NCI-H82 (cell line): ENCODE results near the gene CIC.

ENCODE experiments used
- DNase-seq: peaks from one replicate; lab custom pipeline; 2025; lab: John Stamatoyannopoulos, UW

CIC gene

GRCh38 chr19:42244347-42245220 is 24.5 kb upstream of the CIC start:
- DNase-seq, result peak; percentile 97

GRCh38 chr19:42245231-42245630 is 23.8 kb upstream of the CIC start:
- DNase-seq, result no peak

- peak; percentile 72 for DNase-seq
Measured at GRCh38 chr19:42246143-42246921, 22.7 kb upstream of the CIC start.

DNA sequence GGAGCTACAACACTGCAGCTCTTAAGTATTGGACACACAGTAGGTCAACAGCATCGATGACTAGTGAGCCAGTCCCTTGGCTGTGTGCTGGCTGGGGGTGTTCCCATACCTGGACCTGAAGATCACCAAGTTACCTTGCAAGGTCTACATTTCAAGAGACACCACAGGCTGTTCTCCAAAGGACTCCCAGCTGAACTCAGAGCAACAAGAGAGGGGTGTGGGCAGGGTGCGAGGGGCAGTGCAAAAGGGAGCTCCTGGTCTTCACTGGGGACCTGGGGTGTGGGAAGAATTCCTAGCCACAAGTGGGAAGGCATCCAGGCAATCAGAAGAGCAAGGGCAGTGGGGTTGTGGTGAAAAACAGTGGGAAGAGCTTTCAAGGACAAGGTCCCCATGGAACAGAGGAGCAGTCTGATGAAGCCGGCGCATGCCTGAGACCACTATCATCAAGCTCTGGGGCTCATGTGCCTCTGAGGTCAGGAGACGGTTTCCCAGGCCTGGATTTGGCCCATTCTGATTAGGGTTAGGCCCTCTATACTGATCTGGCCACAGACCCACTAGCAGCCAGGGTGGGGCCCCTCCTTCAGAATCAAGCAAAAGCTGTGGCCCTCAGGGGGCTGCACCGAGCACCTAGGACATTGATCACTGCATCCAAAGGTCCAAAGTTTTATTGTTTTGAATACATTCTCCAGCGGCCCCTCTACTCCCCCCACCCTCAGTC is 22.0 kb upstream of the CIC start:
- DNase-seq, result no peak

GRCh38 chr19:42247640-42248199 is 21.3 kb upstream of the CIC start:
- DNase-seq, result no peak

DNA sequence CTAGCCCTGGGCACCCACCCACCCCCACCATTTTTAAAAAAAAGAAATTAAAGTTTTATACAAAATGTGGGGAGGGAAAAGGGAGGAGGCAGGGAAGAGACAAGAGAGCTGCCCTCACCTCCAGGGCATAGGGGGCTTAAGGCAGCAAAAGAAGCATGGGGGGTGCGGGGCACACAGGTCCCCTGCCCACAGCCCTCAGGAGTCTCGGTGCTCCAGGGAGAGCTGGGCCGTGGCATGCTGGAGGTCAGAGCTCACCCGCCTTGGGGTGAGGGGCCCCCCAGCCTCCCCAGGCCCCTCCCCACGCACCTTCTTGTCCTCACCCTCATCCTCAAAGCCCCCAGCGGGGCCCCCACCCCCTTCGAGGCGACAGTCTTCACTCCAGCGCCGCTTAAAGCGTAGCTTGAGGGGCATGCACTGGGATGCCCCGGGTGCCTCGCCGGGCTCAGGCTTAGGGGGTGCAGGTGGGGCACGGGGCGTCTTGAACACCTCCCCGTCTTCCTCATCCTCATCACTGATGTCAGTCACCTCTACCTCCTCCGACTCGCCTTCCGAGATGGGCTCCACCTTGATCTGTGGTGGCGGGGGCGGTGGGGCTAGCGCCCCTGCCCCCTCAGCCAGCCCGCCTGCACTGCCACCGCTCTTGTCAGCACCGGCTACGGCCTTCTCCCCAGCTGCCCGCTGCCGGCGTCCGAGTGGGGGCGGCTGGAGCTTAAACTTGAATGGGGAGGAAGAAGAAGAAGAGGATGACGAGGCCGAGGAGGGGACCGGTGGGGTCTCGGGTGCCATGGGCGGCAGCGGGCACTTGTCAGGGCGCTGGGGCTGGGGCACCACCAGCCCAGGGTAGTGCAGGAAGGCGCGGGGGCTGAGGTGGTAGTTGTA is 20.5 kb upstream of the CIC start:
- no peak for DNase-seq

DNA sequence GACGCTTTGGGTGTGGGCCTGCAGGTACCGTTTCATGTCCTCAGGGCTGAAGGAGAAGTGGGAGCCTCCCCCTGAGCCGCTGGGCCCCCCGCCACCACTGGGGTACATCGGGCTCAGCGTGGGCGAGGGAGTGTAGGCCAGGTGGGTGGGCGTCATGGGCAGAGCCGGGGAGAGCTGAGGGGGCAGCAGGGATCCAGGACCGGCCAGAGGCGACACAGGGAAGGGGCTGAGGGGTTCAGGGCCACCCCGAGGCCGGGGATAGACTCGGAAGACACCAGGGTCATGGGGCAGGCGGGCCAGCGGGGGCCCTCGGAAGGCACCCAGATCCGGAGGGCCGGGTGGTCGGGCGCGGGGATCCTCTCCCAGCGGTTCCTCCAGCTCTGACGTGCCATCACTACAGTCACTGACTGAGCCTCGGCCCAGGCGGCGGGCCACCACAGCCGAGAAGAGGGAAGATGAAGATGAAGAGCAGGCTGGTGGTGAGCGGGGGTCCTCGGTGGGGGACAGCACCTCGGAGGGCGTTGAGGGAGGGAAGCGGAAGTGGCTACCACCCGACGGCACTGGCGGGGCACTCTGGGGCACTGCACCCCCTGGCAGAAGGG is 19.8 kb upstream of the CIC start:
- DNase-seq, result no peak

DNA sequence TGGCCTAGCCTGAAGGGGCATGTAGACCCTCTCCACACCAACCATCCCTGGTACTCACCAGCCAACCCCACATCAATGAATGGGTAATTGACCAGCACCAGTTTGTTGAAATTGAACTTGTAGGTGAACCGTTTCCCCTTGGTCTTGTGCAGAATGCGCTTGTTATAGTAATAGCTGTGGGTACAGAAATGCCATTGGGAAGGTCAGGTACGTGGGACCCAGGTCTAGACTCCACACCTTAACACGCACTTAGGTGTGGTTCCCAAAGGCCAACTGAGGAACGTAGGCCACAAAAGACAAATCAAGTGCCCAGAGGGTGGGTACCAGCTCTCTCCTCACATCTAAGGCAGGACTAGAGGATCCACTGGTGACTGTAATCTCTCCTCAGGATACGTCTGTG is 19.3 kb upstream of the CIC start:
- DNase-seq, result no peak

GRCh38 chr19:42250183-42250665 is 18.8 kb upstream of the CIC start:
- DNase-seq, result no peak

DNA sequence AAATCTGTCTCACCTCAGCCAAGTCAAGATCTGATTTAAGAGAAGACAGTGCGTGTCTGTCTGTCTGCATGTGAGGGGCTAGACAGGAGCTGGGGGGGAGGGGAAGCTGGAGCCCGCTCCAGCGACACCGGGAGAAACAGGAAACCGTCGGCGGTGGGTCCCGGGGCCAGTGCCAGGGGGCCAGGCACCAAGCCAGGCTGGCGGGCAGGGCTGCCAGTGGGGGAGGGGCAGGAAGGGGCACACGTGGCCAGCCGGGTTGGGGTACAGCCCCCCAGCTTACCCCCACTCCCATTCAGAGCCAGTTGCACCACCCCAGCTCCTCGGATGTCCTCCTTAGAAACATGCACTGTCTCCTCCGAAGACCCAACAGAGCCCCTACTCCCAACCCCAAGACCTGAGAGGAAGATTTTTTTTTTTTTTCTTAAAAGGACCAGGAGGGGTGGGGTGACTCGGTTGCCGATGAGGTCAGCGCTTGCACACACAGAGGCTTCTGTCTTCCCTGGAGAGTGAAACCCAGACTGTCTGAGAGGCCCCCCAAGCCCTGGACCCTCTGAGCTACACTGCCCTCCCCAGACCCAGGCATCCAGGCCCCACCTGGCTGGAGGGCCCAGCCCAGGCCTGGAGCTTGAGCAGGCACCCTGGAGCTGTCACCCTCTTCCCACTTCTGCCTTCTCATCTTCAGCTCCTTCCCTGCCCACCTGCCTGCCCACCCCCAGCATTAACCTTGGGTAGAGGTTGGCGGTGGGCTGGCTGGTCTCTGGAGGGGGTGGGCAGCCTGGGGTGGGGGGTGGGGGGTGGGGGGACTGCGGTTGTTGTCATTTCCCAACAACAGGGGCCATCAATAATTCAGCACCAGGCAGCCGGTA is 18.2 kb upstream of the CIC start:
- no peak for DNase-seq

DNA sequence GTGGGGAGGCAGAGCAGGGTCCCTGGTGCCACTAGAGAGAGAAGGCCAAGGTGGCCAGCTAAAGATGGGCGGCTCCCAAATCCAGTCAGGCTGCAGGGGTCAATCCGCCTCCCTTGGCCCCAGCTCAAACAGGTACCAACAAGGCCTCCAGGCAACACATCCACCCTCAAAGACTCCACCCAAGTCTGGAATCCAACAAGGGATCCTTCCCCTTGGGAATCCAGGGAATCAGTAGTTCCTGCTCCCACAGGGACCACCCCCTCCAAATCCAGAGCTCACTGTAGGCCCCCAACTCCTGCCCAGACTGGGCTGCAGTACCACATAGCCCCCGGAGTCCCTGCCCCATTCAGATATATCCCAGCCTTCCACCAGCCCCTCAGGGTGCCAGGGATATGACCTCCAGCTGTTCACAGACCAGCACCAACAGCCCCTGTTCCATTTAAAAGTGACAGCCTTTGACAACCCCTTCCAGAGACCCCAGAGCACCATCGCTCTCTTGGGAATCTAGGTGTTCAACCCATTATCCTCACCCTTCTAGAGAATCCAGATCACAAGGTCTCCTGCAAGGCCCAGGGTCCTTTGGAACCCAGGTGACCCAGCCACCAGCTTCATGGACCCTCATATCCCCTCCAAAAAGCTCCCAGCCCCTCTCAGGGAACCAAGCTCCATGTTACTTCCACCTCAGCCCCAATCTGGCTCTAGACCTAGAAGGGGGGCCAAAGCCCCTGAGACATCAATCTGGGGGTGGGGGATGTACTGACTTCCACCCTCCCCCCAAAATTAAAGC is 17.3 kb upstream of the CIC start:
- no peak for DNase-seq

- DNase-seq, result no peak
Measured at GRCh38 chr19:42252365-42253244, 16.4 kb upstream of the CIC start.

- DNase-seq, result peak; percentile 91
Measured at GRCh38 chr19:42253245-42254088, 15.6 kb upstream of the CIC start.

- peak; percentile 91 for DNase-seq
Measured at GRCh38 chr19:42254089-42254849, 14.8 kb upstream of the CIC start.

GRCh38 chr19:42254850-42255765 is 13.9 kb upstream of the CIC start, which contains the start of gene ERF:
Gene ERF, minus strand, starts transcription at chr19:42255128. Its CDS starts 129 bp downstream, at chr19:42254999.
- DNase-seq, result peak; percentile 94
